Common myeloid progenitor, CD34-positive (primary cell): ENCODE data around the gene SLCO4A1.

Experiments used
- CTCF ChIA-PET: fragments of 350-600 bp; sonication (Branson Sonifier 250); formaldehyde crosslinking; loops from one replicate; lab custom pipeline; 2021; ENCODE audit warnings: antibody characterized with exemption; lab: Charles Lee
- POLR2A ChIA-PET: fragments of 350-600 bp; sonication (Branson Sonifier 250); formaldehyde crosslinking; loops from one replicate; lab custom pipeline; 2021; ENCODE audit warnings: antibody characterized with exemption; lab: Charles Lee
- DNase-seq, 3 donors: peaks; one replicate each; pipeline versions ENCODE4 v3.0.0 to v3.0.0-alpha.2; 2013
- H3K27ac ChIP-seq, 2 experiments: 1 replicate in 1 of 2; 2 replicates in 1 of 2; pipeline ENCODE4 v1.7.0; 2013; ENCODE audit warnings: inconsistent platforms in 2 of 2, low read length in 2 of 2, mild to moderate bottlenecking in 2 of 2, low read depth in 1 of 2, moderate library complexity in 1 of 2; ENCODE audit not compliant: severe bottlenecking in 2 of 2, insufficient read depth in 1 of 2, poor library complexity in 1 of 2
- H3K27me3 ChIP-seq, 5 experiments: replicated peaks in 2 of 5; 1 replicate in 3 of 5; 2 replicates in 2 of 5; pipeline versions ENCODE4 v1.6.1 to v1.7.0; 2013; ENCODE audit warnings: low read length in 4 of 5, mild to moderate bottlenecking in 2 of 5, moderate library complexity in 2 of 5, inconsistent platforms in 1 of 5; ENCODE audit not compliant: insufficient read depth in 5 of 5, control insufficient read depth in 4 of 5
- H3K36me3 ChIP-seq, 4 experiments: 1 replicate in 2 of 4; 2 replicates in 2 of 4; pipeline versions ENCODE4 v1.6.1 to v1.7.0; 2013; ENCODE audit warnings: low read length in 3 of 4, control low read depth in 1 of 4, mild to moderate bottlenecking in 1 of 4; ENCODE audit not compliant: control insufficient read depth in 4 of 4, insufficient read depth in 4 of 4
- H3K4me1 ChIP-seq, 4 experiments: 1 replicate in 3 of 4; 2 replicates in 1 of 4; pipeline versions ENCODE4 v1.6.1 to v1.7.1; 2013; ENCODE audit warnings: low read length in 3 of 4, mild to moderate bottlenecking in 3 of 4, control low read depth in 1 of 4, inconsistent platforms in 1 of 4, moderate library complexity in 1 of 4; ENCODE audit not compliant: control insufficient read depth in 4 of 4, insufficient read depth in 4 of 4; ENCODE audit errors: control extremely low read depth in 1 of 4
- H3K4me3 ChIP-seq, 7 experiments: 1 replicate in 4 of 7; 2 replicates in 3 of 7; pipeline versions ENCODE4 v1.5.1 to v1.7.0; 2013; ENCODE audit warnings: mild to moderate bottlenecking in 7 of 7, low read length in 6 of 7, moderate library complexity in 6 of 7, inconsistent platforms in 2 of 7, low read depth in 2 of 7, control low read depth in 1 of 7; ENCODE audit not compliant: insufficient read depth in 4 of 7, control insufficient read depth in 1 of 7; ENCODE audit errors: extremely low read depth in 1 of 7
- H3K9me3 ChIP-seq, 5 experiments: 1 replicate in 4 of 5; 2 replicates in 1 of 5; pipeline versions ENCODE4 v1.6.1 to v1.7.1; 2013; ENCODE audit warnings: low read length in 4 of 5, mild to moderate bottlenecking in 2 of 5, inconsistent platforms in 1 of 5, low read depth in 1 of 5, moderate library complexity in 1 of 5; ENCODE audit not compliant: control insufficient read depth in 4 of 5, insufficient read depth in 2 of 5; ENCODE audit errors: control extremely low read depth in 1 of 5
- WGBS: methylation state at CpG from one replicate; pipeline ENCODE4 v1.1.5; 2013; ENCODE audit not compliant: insufficient coverage; 5-methylcytosine and 5-hydroxymethylcytosine counted together

Gene SLCO4A1

GRCh38 chr20:62646851-62647520 is 4.7 kb downstream of the SLCO4A1 start:
- H3K4me1 ChIP-seq, result peaks cover 3 to 87% (median 48%) of the 10 kb centered on the region in 4 experiments
- H3K27ac ChIP-seq, result no peak overlapping the region
- peaks cover 0 to 59% (median 7%) of the 10 kb centered on the region in 4 experiments for H3K36me3 ChIP-seq
- H3K27me3 ChIP-seq, result no peaks in the 10 kb centered on the region
- ChIA-PET POLR2A (interaction anchor here (0.7 to 1.3 kb wide), 2 partner anchors 28 to 30 kb away, joined by 3 read pairs; no protein-coding TSS in a partner anchor), CTCF (interaction anchor here (1.3 kb wide), 1 partner anchor 28 kb away, joined by 6 read pairs; no protein-coding TSS in a partner anchor)
- no peaks in the 10 kb centered on the region for H3K9me3 ChIP-seq
- DNase-seq, result no peak
- no peak overlapping the region for H3K4me3 ChIP-seq
- 97% methylated on average over 9 of the region's 12 CpGs for WGBS

GRCh38 chr20:62647521-62648317 is 5.4 kb downstream of the SLCO4A1 start:
- CTCF ChIA-PET, result interaction anchor here (1.3 kb wide), 1 partner anchor 29 kb away, joined by 6 read pairs; no protein-coding TSS in a partner anchor
- POLR2A ChIA-PET, result interaction anchor here (0.7 to 1.3 kb wide), 2 partner anchors 29 to 31 kb away, joined by 3 read pairs; no protein-coding TSS in a partner anchor
- no peak overlapping the region for H3K27ac ChIP-seq
- 97% methylated on average over 20 of the region's 25 CpGs for WGBS
- H3K9me3 ChIP-seq, result no peaks in the 10 kb centered on the region
- H3K36me3 ChIP-seq, result peaks cover 0 to 64% (median 7%) of the 10 kb centered on the region in 4 experiments
- no peaks in the 10 kb centered on the region for H3K27me3 ChIP-seq
- peaks cover 3 to 94% (median 52%) of the 10 kb centered on the region in 4 experiments for H3K4me1 ChIP-seq
- DNase-seq, result no peak
- H3K4me3 ChIP-seq, result no peak overlapping the region

- no peak for DNase-seq
- Histone ChIP-seq H3K27ac (no peak overlapping the region), H3K4me3 (no peak overlapping the region), H3K4me1 (peaks cover 3 to 98% (median 52%) of the 10 kb centered on the region in 4 experiments), H3K36me3 (peaks cover 0 to 70% (median 7%) of the 10 kb centered on the region in 4 experiments), H3K9me3 (no peaks in the 10 kb centered on the region), H3K27me3 (no peaks in the 10 kb centered on the region)
- CTCF ChIA-PET, result no interaction called here
- WGBS, result 97% methylated on average over 19 of the region's 21 CpGs
- POLR2A ChIA-PET, result interaction anchor here (1.3 kb wide), 1 partner anchor 30 kb away, joined by 3 read pairs; no protein-coding TSS in a partner anchor
Measured at GRCh38 chr20:62648318-62648995, 6.2 kb downstream of the SLCO4A1 start.

DNA sequence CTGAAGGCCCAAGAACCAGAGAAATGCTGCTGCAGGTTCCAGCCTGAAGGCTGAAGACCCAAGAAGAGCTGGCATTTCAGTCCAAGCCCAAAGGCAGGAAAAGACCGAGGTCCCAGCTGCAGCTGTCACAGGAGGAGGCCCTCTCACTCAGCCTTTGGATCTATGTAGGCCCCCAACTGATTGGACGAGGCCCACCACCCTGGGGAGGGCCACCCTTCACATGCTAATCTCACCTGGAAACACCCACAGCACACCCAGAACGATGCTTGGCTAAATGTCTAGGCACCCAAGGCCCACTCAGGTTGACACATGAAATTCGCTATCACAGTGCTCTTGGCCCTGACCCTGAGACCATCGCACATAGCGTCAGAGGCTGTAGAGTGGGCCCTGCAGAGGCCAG is 6.8 kb downstream of the SLCO4A1 start:
- DNase-seq, result no peak
- Histone ChIP-seq H3K4me3 (no peak overlapping the region), H3K27me3 (no peaks in the 10 kb centered on the region), H3K4me1 (peaks cover 3 to 92% (median 47%) of the 10 kb centered on the region in 4 experiments), H3K36me3 (peaks cover 0 to 70% (median 8%) of the 10 kb centered on the region in 4 experiments), H3K9me3 (no peaks in the 10 kb centered on the region), H3K27ac (no peak overlapping the region)
- 95% methylated on average over 5 of the region's 6 CpGs for WGBS
- ChIA-PET POLR2A (no interaction called here), CTCF (interaction anchor here (0.6 to 2.9 kb wide), 2 partner anchors 8 to 117 kb away, joined by 3 to 13 read pairs; partner anchors contain the start of gene SLCO4A1)

DNA sequence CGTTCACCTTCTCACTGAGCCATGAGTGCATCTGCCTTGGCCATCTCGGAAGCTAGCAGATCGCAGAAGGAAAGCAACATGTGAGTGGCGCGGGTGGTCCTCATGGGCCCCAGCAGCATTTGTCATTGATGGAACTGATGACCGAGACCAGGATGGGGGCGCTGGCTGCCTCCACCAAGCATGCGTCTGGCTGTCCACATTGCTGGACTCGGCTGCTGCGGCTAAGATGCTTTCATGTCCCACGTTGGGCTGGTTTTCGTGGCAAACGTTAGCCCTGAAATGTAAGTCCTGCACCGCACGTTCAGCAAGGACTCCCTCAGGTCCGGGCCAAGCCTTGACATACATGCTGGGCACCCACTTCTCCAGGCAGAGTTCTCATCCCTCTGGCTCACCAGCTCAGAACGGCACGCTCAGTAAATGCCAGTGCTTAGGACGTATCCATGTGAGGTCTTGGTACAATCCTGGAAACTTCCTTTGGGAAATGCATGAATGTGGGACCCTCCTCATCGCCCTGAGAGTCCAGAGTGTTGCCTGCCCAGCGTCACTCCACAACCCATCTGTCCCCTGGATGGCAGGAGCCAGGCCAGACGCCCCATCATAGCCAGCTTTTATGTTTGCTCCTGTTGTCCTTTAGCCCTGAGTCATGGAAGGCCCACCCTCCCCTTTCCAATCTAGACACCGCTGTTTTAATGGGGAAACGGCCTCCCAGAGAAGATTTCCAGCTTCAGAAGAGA is 8.4 kb downstream of the SLCO4A1 start:
- Histone ChIP-seq H3K9me3 (no peaks in the 10 kb centered on the region), H3K4me3 (peak overlapping the region in 3 of 7 experiments; percentile 46 to 64 (median 56)), H3K27me3 (no peaks in the 10 kb centered on the region), H3K36me3 (peaks cover 0 to 77% (median 10%) of the 10 kb centered on the region in 4 experiments), H3K27ac (peak overlapping the region; percentile 37 to 70), H3K4me1 (peaks cover 3 to 77% (median 32%) of the 10 kb centered on the region in 4 experiments)
- CTCF ChIA-PET, result interaction anchor here (0.7 to 3.0 kb wide), 9 partner anchors 7 to 140 kb away, joined by 3 to 23 read pairs (median 4); partner anchors contain the start of gene SLCO4A1
- POLR2A ChIA-PET, result interaction anchor here (1.0 to 2.7 kb wide), 6 partner anchors 9 to 48 kb away, joined by 3 to 23 read pairs (median 9); partner anchors contain the start of gene SLCO4A1
- no peak for DNase-seq
- WGBS, result 91% methylated on average over 22 of the region's 24 CpGs
